GM12864 (cell line): ENCODE data around the gene JKAMP.
"Not testable (repeated sequence)": the region's sequence is repeated elsewhere in the genome, so short reads cannot be mapped to it uniquely, and the experiment has no call there.

ENCODE experiments used
- DNase-seq: peaks from one replicate; pipeline ENCODE4 v3.0.0-alpha.2; 2011; ENCODE audit warnings: low read depth
- H3K4me3 ChIP-seq: 2 replicates; pipeline ENCODE4 v1.5.1; 2011; ENCODE audit warnings: mild to moderate bottlenecking, low read depth, low read length, control low read depth
- CTCF ChIP-seq: IDR thresholded peaks from 2 replicates; pipeline ENCODE4 v1.5.1; 2011; ENCODE audit warnings: low read depth, mild to moderate bottlenecking, moderate library complexity, low read length, control low read depth, inconsistent platforms; ENCODE audit errors: missing control alignments

Gene JKAMP

GRCh38 chr14:59483819-59484638 lies at the start of gene JKAMP, which contains the start of gene L3HYPDH:
TSS of gene JKAMP (plus strand) at chr14:59484517. CDS start at chr14:59484590, 73 bp downstream.
TSS of gene L3HYPDH (minus strand) at chr14:59484408. CDS start at chr14:59484316, 92 bp downstream.
- H3K4me3 ChIP-seq, result peak within 1 kb of the TSS; percentile 98
- TF ChIP-seq CTCF, result peak; percentile 51
- peak; percentile 80 for DNase-seq

GRCh38 chr14:59435101-59435500 lies 49.2 kb upstream of the JKAMP start:
- H3K4me3 ChIP-seq, result no peak overlapping the region
- TF ChIP-seq CTCF, result no peak
- no peak for DNase-seq

- H3K4me3 ChIP-seq, result no peak overlapping the region
- DNase-seq, result no peak
- TF ChIP-seq CTCF, result no peak
These were observed 48.3 kb upstream of the JKAMP start for GRCh38 chr14:59435987-59436386.

GRCh38 chr14:59438195-59438647 lies 46.1 kb upstream of the JKAMP start:
- H3K4me3 ChIP-seq, result no peak overlapping the region
- DNase-seq, result no peak
- TF ChIP-seq CTCF, result no peak

- no peak for DNase-seq
- no peak for TF ChIP-seq CTCF
- H3K4me3 ChIP-seq, result no peak overlapping the region
These were observed 44.9 kb upstream of the JKAMP start for GRCh38 chr14:59439256-59439965.

GRCh38 chr14:59448673-59449072 lies 35.6 kb upstream of the JKAMP start:
- H3K4me3 ChIP-seq, DNase-seq: not testable (repeated sequence)

- no peak for DNase-seq
- TF ChIP-seq CTCF, result no peak
- H3K4me3 ChIP-seq, result no peak overlapping the region
These were observed 33.6 kb upstream of the JKAMP start for GRCh38 chr14:59450716-59451115.
